ENCODE measurements around the gene LDB3.

Gene LDB3

DNA sequence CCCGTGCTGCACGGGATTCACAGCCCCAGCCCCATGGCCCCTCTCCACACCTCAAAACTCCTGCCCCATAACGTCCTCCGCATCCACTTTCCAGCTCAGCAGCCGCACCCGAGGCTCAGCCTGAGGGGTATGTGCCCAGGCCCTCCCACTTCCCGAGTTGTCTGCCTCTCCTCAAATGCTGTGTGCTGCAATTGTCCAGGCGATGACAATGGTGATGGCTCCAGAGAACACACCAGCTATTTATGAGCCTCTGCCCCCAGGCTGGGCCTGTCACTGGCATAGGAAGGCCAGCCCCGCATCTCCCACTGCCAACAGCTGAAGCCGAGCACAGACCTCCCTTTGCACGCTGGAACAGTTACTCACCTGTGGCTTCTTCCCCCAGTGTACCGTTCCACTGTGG, 2.4 kb upstream of the LDB3 start:
- no peak for DNase-seq

DNA sequence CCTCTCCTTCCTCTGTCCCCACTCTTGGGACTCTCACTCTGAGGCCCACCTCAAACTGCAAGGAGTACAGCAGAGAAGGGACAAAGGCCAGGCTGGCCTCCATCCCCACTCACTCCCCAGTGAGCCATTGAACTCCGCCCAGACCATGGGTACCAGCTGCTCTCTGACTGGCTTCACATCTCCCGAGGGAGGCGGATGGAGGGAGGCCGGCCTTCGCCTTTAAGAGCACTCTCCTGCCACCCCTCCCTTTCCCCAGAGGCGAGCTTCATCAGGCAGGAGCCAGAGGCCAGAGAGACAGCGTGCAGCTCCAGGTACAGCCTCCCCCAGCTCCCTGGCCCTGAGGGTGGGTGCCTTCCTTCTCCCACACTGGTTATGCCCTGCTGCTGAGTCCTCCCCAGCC, 1.8 kb upstream of the LDB3 start:
- no peak for DNase-seq

DNA sequence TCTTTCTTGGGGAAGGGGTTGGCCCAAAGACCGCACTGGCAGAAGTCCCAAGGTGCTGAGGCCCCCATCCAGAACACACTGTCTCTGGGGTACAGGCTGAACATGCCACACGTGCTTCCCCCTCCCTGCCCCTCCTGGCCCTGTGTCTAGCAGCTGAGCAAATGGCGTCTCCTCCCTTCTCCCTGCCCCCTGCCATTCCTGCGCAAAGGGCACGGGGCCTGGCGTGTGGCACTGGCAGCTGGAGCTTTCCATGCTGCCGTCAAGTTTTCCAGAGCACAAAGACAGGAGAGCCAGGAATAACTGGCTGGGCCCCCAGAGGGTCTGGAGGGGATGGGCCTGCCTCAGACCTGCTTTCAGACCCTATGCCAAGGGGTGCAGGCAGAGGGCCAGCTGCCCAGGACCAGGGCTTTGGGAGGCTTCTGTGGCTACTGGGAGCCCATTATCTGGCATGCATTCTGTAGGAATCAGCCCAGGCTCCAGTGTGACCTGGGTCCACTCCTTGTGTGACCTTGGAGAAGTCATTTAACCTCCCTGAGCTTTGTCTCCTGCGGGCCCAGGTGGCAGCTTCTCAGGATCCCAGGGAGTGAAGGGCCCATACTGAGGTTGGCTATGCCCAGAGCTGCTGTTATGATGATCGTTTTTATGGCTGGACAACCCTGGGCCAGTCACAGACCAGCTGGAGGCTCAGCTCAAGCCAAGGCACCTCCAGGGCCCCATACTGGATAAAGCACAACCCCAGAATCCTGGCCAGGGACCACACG, 710 bp upstream of the LDB3 start:
- DNase-seq = no peak

DNA sequence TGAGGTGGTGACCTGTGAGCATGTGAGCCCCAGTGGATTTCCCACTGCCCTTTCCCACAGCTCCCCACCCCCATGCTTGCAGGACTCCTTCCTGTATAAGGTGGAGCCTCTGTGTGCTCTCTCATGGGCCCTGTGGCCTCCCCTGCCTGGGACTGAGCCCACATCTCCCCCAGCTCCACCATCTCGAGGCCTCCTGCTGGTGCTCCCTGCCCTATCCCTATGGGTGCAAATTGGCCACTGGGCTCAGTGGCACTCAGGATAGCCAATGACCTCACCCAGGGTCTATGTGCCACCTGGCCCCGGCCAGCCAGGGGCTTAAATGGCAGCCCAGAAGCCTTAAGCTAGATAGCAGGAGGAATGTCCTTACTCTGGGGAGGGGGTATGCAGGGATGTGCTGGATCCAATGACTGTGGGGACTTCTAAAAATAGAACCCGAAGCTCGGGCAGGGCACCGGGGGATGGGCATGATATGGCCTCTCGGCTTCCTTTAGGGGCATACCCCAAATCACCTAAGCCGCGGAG, 2.0 kb downstream of the LDB3 start:
- DNase-seq = no peak

DNA sequence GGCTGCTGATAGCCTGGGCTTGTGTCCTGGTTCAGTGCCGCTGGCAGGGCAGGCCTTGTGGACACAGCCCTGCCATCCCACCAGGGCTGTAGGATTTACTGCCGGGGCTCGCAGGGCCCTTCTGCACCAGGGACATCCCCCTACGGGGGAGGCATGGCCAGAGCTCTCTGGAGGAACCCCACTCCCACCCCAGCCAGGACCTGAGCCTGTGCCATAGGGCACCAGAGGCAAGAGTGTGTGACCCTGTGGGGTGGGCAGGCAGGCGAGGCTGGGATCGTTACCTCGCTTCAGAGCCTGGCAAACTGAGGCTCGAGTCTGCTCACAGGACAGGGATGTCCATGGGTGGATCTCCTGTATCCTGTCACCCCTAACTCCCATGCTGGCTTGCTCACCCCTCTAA, 2.6 kb downstream of the LDB3 start:
- DNase-seq = no peak

DNA sequence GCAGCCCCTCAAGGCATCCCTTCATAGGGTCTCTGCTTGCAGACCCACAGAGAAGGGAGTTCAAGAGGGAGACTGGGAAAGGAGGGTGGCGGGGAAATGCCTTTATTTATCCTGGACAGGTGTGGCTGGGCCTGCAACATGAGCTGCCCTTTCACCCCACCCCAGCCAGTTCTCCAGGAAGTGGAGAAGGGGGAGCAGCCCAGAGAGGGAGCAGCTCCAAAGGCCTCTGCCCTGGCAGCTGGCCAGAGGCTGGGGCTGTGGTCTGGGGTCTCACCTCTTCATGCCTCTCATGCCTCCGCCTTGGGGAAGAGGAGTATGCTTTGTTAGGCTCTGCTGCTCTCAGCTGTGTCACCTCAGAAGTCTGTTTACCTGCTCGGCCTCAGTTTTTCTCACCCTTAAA, 3.1 kb downstream of the LDB3 start:
- DNase-seq = no peak

DNA sequence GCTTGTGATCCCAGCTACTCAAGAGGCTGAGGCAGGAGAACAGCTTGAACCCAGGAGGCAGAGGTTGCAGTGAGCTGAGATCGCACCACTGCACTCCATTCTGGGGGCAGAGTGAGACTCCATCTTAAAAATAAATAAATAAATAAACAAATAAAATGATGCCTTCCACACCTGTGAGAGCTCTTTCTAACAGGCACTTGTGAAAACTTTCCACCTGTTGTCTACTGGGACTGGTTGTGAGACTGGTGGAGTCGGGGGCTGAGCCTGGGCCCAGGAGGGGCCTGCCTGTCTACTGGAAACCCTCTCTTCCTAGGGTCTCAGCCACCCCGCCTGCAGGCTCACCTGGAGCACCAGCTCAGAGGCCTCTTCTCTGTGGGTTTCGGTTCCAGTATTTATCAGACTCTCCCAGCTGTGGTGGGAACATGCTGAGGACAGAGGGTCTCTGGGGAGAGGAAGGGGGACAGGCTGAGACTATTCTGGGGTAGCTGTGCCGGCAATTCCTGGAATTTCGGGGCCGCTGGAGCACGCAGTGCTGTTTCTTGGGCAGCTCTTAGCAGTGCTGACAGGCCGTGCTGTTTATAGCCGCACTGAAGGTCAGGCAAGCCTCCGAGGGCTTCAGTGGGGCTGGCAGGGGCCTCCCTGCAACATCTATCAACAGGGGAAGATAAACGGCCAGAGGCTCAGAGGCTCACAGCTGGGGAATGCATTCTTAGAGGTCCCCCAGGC, 3.8 kb downstream of the LDB3 start:
- no peak for DNase-seq

DNA sequence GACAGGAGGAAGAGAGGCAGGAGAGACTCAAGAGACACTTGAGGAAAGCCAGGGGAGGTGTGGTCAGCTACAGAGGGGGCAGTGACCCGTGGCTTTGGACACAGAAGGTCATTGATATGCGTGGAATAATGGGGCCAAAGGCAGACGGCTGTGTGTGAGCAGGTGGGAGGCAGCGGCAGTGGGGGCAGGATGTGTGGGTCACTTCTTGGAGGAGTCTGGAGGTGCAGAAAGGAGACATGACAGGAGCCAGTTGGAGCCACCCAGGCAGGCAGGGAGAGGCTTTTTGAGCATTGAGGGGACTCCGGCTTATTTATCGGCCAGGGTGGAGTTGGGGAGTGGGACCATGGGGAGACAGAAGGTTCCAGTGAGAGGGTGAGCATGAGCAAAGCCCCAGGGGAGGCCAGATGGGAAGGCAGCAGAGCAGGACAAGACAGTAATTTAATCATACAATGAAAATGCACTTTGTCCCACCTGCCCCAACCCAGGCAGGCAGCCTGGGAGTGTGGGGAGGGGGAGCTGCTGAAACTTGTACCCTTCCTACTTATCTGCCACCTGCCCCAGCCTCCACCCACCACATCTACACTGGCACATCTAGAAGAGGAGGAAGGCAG, 5.0 kb downstream of the LDB3 start:
- DNase-seq = no peak

DNA sequence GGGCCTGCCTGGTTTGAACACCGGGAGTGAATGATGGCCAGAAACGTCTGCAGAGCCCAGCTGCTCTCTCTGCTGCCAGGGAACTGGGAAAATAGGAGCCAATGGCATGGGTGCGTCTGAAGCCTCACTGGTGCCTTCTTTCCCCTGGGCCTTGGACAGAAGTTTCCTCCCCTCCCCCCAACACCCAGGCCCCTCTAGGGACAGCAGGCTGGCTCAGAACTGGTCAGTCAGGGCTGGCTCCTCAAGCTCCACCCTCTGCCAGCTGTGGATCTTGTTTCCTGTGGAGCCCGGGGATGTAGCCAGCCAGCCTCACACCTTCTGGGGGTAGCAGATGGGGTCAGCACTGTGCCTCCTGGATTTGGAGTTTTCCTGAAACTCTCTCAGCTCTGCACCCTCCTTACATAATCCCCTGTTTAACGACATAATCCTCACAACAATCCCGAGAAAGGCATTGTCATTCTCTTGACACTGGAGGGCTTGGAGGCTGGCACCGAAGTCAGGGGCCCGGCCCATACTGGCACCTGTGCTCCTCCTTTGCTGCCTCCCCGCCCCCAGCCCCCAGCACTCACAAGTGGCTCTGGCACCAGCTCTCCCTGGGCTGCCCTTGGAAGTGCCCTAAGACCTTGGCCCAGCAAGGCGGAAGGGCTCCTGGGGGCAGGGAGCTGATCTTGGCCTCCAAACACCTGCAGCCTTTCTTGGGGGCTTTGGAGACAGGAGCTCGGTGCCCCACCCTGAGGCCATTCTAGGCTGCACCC, 5.7 kb downstream of the LDB3 start:
- DNase-seq = no peak

DNA sequence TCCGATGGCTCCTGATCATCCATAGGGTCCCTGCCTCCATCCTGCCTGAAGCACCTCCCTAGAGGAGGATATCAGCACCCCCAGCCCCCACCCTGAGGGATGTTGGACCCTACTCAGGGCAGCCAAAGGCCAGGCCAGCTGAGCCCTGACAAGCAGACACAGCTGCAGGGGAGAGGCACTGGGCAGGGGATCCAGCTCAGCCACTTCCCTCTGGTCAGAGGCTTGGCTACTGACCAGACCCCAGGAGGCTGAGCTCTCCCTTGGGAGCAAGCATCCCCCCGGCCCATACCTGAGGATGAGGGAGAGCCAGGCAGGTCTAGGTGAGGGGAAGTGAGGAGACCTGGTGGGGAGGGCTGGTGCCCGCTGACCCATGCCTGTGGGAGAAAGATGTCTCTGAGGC, 6.6 kb downstream of the LDB3 start:
- no peak for DNase-seq

DNA sequence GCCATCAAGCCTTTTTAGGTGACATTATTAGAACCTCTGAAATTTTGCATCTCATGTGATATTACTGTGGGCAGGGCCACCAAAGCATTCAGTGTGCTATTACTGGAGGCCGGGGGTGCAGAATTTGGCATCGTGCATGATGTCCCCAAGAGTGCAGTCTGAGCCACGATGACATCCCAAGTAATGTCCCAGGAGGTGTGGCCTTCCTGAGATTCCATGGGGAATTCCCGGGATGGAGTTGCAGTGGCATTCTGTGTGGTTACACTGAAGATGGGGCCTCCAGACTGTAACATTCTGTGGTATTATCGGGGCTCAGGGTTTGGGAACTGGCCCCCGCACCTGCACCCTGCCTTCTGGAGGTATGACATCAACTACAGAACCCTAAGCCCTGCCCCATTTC, 9.1 kb downstream of the LDB3 start:
- DNase-seq = no peak

DNA sequence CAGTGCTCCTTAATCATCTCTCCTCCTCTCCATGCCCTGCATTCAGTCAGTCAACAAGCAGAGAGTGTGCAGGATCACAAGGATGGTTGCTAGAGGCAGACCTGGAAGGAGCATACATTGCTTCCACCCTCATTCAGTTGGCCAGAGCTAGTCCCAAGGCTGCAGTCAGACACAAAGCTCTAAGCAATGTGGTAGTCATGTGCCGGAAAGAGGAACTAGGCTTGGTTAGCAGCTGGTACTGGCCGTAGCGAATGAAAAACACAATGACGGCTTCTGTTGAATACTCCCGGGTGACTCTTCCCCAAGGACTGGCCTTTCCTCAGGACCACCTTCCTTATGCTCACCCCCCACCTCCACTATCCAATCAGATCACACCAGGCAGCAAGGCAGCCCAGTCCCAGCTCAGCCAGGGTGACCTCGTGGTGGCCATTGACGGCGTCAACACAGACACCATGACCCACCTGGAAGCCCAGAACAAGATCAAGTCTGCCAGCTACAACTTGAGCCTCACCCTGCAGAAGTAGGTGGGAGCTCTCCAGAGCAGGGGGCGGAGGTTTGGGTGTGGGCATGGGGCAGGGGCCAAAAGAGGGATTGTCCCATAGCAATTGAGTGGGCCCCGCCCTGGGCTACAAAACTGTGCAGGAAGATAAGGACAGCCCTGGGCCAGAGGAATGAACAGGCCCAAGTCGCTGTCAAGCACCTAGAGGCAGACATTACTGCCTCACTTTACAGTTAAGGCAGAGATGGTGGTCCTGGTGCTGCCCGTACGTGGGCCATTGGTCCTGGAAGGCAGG, 10.9 kb downstream of the LDB3 start:
- DNase-seq = no peak

DNA sequence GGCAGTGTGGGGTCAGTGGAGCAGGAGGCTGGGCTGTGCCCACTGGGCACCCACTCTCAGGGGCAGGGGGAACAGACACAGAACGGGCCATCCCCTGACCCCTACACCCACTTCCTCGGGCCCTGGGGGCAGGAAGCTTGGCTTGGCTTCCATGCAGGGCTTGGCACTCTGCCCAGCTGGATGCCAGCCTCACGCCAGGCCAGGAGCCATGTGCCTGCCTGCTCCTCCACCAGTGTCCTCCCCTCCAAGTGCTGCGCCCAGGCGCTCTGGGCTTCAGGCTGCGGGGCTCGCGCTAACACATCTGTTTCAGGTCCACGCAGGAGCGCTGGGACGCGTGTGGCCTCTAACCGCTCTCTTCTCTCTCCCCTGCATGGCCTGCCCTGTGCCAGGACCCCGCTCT, 12.7 kb downstream of the LDB3 start:
- no peak for DNase-seq

DNA sequence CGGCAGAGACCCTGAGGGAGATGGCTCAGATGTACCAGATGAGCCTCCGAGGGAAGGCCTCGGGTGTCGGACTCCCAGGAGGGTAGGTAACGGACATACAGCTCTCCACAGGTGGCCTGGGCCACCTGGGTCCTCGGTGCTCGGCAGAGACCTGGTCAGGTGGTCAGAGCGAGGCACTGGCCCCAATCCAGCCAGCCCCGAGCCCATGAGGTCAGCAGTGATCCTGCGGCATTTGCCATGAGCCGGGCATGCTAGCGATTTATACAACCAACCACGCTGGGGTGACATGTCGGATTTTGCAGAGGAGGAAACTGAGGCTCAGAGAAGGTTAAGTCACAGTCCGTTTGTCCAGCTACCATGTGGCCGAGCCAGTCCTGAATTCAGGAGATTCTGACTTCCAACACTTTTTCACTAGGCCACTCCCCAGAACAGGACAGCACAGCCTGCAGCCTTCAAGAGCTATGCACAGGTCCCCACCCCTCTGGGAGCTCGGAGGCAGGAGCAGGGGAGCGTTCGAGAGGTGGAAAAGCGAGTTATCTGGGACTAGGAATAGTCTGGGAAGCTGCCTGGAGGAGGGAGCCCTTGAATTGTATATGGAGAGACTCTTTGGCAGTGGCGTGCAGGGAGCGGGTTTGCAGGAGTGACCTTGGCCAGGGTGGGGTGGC, 13.5 kb downstream of the LDB3 start:
- DNase-seq = no peak

DNA sequence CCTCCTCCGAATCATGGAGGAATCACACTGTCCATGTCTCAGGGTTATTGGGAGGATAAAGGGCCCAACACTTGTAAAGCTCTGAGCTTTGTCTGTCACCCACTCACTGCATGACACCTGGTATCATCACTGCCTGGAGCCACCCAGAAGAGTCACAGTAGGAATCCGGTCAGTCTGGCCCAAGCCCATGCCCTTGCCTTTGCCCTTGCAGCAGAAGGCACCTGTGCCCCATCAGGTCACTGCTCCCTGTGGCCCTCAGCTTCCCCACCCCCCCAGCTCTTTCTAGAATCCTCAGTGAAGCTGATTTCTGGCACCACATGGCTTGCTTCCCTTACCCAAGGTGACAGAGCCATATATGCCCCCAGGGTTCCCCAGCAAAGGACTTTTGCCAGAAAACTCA, 14.4 kb downstream of the LDB3 start:
- no peak for DNase-seq

DNA sequence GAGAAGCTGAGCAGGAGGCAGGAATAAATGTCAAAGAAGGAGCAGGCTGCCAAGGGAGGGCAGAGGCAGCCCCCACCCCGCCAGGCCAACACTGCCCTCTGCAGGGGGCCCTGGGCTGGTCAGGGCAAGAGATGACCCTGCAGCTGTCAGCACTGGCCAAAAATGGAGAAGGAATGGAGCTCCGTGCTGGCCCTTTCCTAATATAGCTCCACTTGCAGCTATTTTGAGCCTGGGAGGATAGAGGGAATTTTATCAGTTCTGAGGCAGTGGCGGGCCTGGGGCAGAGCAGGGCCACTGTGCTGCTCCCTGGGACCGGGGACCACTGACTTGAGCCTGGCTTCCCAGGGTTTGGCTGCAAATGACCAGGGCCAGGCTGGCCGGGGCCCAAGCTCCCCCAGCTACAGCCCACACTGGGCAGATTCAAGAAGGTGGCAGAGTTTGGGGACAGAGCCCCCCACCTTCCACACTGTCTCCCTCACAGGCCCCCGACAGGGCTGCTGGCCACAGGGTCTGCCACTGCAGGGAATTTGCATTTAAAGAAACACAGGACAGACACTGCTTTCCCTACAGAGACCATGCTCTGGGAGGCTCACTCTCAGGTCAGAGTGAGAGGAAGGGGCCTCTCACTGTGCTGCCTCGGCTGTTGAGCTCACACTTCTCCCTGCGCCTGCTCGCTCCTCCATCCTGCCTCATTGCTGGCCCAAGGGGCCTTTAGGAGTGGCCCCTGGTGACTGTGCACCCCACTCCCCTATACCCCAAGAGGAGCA, 16.2 kb downstream of the LDB3 start:
- DNase-seq = no peak

DNA sequence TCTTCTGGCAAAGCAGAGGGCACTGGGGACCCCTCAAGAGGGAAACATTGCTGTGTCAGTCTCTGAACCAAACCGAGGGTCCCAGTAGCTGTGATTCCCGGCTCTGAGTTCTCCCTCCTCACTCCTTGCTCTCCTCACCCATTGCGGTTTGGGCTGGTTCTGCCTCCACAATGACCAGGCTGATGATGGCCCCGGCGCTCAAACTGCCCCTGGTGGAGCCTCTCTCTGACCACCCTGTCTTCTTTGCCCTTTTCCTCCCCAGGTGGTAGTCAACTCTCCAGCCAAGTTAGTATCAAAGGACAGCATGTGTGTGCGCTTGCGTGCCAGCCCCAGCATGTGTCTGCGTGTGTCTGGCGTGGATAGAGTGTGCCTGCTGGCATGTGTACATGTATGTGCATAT, 17.1 kb downstream of the LDB3 start:
- DNase-seq = no peak

DNA sequence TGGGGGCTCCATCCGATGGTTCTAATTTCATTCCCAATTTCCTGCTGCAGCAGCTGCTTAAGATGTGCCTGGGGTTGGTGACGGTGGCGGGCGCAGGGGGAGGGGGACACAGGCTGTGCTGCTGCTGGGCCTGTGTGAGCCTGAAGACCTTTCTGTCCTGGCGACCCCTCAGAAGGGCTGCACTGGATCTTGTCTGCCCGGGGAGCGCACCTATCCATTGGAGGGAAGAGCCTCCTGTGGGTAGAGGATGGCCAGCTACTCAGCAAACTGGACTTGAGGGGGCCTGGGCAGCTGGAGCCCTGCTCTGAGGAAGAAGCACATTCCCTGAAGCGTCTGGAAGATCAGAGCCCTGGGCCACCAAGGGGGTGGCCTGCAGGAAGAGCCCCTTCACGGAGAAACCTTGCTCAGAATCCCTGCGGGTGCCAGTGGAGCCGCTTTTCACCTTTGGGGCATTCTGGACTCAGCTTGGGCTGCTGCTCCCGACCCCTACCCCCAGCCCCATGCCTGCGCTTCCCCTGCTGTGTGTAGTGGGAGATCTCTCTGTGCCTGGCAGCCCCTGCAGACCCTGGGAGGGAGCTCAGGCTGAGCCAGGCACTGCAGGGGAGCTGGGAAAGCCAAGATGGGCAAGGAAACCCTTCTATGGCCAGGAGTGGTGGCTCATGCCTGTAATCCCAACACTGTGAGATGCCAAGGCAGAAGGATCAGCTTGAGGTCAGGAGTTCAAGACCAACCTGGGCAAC, 17.8 kb downstream of the LDB3 start:
- DNase-seq = no peak

DNA sequence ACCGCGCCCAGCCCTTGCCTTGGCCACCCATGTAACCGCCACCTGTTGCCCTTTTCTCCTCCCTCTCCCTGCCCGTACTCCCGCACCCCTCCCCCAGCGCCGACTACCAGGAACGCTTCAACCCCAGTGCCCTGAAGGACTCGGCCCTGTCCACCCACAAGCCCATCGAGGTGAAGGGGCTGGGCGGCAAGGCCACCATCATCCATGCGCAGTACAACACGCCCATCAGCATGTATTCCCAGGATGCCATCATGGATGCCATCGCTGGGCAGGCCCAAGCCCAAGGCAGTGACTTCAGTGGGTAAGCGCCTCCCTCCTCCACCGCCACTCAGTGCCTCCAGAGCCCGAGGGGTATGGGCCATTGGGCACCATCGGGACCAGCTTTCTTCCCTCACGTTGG, 18.7 kb downstream of the LDB3 start:
- no peak for DNase-seq

DNA sequence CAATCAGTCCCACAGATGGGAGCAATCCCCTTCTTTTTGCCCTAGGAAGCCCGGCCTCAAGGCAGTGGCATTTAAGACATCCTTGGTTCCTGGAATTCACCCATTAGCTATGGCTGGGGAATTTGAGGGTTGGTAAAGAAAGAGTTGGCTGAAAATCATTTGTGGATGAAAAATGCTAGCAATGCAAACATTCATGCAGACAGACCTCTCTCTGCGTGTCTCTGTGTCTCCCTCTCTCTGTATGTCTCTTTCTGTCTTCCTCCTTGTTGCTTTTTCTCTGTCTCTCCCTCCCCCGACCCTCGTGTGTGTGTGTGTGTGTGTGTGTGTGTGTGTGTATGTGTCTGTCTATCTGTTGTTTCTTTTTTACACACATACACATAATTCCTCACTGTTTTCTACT, 19.4 kb downstream of the LDB3 start:
- DNase-seq = no peak
